Heart left ventricle (tissue), 13 donors: ENCODE data around the gene CLEC1B.
"Not testable (repeated sequence)": the region's sequence is repeated elsewhere in the genome, so short reads cannot be mapped to it uniquely, and the experiment has no call there.

Experiments
- CTCF ChIP-seq, 12 donors: fragments of 200-600 bp; sonication (generic) in 4 of 12; IDR thresholded peaks; one replicate each; pipeline versions ENCODE4 v1.5.0 to v1.8.0; 2018 to 2022; ENCODE audit warnings: antibody characterized with exemption in 12 of 12, mild to moderate bottlenecking in 5 of 12
- POLR2A ChIP-seq, 2 donors: fragments of 450-650 bp; IDR thresholded peaks; one replicate each; pipeline ENCODE4 v1.6.1; 2017; ENCODE audit warnings: antibody characterized with exemption in 2 of 2, mild to moderate bottlenecking in 2 of 2, moderate library complexity in 2 of 2
- donor health status: ischemic (EF 13 %, LVEDD 7.1; RV severe dilation, severe dysfunction).
- donor health status: DM: no; HTN: yes; CAD: no.
- donor health status: DM: no; HTN: no; CAD: no.
- donor health status: ischemic (EF 25% LVEDD 6.9; RV normal size, moderate dysfunction).
- donor health status: ischemic (EF 25% LVEDD 5.7; RV mildly dilated, moderate dysfunction).
- donor health status: ischemic (EF 35%, LVEDD 5.7; RV mildly dilated, moderate dysfunction).
- donor health status: nonischemic (EF 11% LVEDD 7.7; RV severe dilation, severe dysfunction).
- donor health status: DM: yes; HTN: yes; CAD: no.
- donor health status: PGD.
- donor health status: ischemic (EF 29% LVEDD 5.4; RV normal size, mild dysfunction).
- donor health status: nonischemic (EF 23%, LVEDD 6.1; RV moderate dilation, normal function).

GRCh38 chr12:10026666-10027065 is 27.7 kb upstream of the CLEC1B start:
- TF ChIP-seq CTCF, POLR2A (IDR thresholded peaks at IDR 0.05): not testable (repeated sequence)
